Measurements from ENCODE around the gene TCF23.
"Not testable (repeated sequence)": the region's sequence is repeated elsewhere in the genome, so short reads cannot be mapped to it uniquely, and the experiment has no call there.

Gene TCF23

DNA sequence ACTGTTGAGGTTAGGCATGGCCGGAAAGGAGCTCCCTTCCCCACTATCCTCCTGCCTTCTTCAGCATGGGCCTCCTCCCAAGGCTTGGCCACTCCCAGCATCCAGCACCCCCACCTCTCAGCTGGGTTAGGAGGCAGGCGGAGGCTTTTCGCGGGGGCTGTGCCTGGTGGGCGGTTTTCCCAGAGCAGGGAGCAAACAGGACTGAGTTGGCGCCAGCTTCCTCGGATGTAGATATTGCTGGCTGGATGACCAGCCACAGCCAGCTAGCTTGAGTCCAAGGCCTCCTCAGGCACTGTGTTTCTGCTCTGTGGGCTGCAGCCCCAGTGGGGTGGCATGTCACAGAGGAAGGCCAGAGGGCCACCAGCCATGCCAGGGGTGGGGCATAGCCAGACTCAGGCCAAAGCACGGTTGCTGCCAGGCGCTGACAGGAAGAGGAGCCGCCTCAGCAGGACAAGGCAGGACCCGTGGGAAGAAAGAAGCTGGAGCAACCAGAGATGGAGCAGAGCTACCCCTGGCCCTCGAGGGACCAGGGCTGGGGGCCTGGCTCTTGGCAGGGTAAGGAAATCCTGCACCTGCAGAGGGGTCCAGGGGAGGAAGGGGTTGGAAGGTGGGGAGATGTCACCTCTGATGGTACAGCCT is at the start of gene TCF23:
TCF23 (plus strand) TSS at position 204 of the 639 bp plus-strand sequence; CDS start at position 334, 130 bp downstream.
- no peak for DNase-seq (ENCODE audit: low read depth in 2 of 2)

DNA sequence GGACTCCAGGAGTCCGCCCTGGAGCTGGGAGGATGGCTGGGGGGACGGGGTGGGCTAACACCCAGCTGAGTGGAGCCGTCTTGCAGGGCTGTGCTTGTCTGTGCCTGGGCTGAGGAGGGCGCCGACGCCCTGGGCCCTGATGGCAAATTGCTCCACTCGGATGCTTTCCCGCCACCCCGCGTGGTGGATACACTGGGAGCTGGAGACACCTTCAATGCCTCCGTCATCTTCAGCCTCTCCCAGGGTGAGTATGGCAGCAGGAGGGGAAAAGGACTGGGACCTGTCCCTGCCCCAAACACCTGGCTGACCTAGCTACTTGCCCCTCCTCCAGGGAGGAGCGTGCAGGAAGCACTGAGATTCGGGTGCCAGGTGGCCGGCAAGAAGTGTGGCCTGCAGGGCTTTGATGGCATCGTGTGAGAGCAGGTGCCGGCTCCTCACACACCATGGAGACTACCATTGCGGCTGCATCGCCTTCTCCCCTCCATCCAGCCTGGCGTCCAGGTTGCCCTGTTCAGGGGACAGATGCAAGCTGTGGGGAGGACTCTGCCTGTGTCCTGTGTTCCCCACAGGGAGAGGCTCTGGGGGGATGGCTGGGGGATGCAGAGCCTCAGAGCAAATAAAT is 49.4 kb upstream of the TCF23 start:
- DNase-seq (ENCODE audit: low read depth in 2 of 2), result no peak

DNA sequence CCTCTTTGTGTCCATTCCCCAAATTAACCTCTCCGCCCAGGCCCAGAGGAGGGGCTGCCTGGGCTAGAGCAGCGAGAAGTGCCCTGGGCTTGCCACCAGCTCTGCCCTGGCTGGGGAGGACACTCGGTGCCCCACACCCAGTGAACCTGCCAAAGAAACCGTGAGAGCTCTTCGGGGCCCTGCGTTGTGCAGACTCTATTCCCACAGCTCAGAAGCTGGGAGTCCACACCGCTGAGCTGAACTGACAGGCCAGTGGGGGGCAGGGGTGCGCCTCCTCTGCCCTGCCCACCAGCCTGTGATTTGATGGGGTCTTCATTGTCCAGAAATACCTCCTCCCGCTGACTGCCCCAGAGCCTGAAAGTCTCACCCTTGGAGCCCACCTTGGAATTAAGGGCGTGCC is 48.8 kb upstream of the TCF23 start:
- DNase-seq (ENCODE audit: low read depth in 2 of 2), result no peak

DNA sequence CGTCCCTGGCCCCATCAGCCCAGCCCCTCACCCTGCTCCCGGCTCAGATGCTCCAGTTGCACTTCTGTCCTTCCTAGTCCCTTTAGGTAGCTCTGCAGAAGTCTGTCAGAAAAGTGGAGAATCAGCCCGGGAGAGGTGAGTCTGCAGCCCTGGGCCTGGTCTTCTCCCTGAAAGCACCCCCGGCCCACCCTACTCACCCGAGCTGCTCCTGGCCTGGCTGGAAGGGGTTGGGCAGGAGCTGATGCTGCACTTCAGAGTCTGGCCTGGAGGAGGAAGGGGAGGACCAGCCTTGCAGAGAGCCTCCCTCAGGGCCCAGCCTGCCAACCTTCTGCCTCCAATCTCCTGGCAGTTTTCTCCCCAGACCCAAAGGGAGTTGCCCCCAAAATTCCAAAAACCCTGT is 46.5 kb upstream of the TCF23 start:
- no peak for DNase-seq (ENCODE audit: low read depth in 2 of 2)

DNA sequence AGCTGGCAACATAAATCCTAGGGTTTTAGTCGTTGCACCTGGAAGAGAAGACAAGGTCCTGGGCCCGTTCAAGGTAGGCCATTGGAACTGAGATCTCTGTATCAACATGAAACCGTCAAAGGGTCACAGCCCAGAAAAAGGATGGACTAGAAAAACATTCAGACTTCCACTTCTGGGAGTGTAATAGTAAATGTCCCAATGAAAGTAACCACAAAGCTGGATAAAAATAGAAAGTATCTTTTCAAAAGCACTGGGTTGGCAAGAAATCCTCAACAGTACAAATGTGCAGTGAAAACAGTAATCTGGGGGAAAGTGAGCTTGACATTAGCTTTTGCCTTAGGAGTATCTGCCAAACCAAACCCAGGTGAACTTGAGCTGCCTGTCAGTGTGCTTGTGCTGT is 42.8 kb upstream of the TCF23 start:
- no peak for DNase-seq (ENCODE audit: low read depth in 2 of 2)

DNA sequence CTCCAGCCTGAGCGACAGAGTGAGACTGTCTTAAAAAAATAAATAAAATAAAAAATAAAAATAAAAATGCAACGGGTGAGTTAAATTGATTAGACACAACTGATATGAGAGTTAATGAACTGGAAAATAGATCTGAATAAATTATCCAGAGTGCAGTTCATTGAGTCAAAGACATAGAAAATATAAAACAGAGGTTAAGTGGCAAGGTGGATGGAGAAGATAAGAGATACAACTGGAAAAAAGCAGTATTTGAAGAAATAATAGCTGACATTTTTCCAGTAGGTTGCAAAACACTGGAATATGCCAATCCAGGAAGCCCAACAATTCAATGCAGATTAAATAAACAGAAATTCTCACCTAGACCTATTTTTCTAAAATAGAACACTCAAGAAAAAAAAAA is 40.6 kb upstream of the TCF23 start:
- no peak for DNase-seq (ENCODE audit: low read depth in 2 of 2)

DNA sequence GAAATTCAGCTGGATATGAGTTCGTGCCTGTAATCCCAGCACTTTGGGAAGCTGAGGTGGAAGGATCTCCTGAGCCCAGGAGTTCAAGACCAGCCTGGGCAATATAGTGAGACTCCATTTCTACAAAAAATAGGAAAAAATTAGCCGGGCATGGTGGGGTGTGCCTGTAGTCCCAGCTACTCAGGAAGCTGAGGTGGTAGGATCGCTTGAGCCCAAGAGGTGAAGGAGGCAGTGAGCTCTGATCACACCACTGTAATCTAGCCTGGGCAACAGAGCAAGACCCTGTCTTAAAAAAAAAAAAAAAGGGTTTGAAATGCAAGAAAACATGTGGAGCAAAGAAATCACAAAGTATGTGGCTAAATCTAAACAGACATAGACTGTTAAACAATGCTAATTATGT is 39.7 kb upstream of the TCF23 start:
- no peak for DNase-seq (ENCODE audit: low read depth in 2 of 2)

DNA sequence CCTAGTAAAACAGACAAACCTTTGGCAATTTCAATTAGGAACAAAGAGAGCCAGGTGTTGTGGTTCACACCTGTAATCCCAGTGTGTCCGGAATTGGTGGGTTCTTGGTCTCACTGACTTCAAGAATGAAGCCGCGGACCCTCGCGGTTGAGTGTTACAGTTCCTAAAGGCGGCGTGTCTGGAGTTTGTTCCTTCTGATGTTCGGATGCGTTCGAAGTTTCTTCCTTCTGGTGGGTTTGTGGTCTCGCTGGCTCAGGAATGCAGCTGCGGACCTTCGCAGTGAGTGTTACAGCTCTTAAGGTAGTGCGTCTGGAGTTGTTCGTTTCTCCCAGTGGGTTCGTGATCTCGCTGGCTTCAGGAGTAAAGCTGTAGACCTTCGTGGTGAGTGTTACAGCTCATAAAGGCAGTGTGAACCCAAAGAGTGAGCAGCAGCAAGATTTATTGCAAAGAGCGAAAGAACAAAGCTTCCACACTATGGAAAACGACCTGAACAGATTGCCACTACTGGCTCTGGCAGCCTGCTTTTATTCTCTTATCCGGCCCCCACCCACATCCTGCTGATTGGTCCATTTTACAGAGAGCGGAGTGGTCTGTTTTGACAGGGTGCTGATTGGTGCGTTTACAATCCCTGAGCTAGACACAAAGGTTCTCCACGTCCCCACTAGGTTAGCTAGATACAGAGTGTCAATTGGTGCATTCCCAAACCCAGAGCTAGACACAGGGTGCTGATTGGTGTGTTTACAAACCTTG is 38.0 kb upstream of the TCF23 start:
- not testable (repeated sequence) for DNase-seq (ENCODE audit: low read depth in 2 of 2)

DNA sequence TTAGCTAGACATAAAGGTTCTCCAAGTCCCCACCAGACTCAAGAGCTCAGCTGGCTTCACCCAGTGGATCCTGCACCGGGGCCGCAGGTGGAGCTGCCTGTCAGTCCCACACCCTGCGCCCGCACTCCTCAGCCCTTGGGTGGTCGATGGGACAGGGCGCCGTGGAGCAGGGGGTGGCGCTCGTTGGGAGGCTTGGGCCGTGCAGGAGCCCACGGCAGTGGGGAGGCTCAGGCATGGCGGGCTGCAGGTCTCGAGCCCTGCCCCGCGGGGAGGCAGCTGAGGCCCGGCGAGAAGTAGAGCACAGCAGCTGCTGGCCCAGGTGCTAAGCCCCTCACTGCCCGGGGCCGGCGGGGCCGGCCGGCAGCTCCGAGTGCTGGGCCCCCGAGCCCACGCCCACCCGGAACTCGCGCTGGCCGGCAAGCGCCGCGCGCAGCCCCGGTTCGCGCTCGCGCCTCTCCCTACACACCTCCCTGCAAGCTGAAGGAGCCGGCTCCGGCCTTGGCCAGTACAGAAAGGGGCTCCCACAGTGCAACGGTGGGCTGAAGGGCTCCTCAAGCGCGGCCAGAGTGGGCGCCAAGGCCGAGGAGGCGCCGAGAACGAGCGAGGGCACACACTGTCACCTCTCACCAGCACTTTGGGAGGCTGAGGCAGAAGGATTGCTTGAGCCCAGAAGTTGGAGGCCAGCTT is 37.3 kb upstream of the TCF23 start:
- not testable (repeated sequence) for DNase-seq (ENCODE audit: low read depth in 2 of 2)

DNA sequence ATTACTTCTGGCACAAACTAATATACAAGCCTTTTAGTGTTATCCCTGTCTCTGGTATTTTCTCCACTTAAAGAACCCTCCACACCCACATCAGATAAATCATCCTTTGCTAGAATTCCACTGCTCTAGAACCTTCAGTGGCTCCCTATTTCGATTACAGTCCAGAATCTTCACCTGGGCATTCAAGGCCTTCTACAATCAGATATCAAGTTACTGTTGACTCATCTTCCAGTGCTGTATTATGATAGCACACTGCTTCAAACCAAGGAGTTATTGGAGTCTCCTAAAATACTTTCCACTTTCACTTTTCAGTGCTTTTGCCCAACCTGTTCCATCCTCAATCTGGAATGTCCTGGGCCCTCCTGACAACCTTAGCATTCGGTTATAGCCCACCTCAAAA is 33.3 kb upstream of the TCF23 start:
- no peak for DNase-seq (ENCODE audit: low read depth in 2 of 2)

DNA sequence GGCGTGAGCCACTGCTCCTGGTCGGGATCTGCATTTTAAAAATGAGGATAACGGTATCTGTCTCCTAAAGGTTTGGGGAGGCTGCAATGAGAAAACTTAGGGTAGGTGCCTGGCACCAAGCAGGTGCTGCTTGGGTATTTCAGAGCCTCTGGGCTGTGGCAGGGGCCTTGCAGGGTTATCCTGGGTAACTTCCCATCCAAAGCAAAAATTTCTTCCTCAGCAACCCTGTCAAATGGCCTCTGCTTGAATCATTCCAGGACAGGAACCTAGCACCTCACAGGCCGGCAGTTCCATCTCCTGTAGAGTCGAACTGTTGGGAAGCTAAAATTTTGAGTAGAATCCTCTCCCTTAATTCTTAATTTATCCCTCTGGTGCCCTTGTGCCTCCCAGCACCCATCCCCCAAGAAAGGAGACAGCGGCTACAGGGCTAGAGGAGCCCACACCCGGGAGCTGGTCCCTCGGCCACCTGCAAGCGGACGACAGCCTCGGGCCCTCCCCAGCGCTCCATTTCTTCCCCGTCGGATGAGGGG is 30.7 kb upstream of the TCF23 start:
- no peak for DNase-seq (ENCODE audit: low read depth in 2 of 2)

DNA sequence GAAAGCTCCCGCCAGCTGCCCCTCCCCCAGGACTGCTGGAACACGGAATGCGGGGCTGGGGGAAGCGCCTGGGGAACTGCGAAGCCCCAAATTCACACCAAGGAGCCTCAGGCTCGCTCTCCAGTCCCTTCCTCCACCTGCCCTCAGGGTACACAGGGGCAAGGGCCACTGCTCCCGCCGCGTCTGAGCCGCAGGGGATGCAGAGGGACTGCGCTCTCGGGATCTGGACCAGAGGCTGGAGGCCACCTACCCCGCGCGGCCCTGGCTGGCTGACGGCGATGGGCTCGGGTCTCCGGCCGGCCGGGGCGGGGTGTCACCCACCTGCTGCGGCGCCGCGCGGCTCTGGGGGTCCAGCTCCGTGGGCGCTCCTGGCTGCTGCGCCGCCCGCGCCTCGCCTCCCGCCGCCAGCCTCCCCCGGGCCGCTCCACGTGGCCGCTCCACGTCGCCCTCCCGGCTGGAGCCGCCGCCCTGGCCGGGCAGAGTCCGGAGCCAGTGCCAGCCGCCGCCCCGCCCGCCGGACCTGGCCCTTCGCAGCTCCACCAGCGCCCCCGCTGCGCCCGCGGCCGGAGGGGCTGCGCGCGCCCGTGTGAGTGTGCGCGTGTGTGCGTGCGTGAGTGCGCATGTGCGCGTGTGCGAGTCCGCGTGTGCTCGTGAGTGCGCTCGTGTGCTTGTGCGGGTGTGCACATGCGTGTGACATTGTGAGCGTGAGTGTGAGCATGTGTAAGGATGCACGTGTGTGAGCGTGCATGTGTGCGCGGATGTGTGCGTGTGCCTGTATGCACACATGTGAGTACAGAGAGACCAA is 30.1 kb upstream of the TCF23 start, which contains the start of gene CGREF1:
CGREF1 (minus strand) TSS at position 604 of the 805 bp plus-strand sequence. CDS start 14,762 bp downstream, outside the sequence.
- DNase-seq (ENCODE audit: low read depth in 2 of 2), result peak in 1 of 2 donors; percentile 27

DNA sequence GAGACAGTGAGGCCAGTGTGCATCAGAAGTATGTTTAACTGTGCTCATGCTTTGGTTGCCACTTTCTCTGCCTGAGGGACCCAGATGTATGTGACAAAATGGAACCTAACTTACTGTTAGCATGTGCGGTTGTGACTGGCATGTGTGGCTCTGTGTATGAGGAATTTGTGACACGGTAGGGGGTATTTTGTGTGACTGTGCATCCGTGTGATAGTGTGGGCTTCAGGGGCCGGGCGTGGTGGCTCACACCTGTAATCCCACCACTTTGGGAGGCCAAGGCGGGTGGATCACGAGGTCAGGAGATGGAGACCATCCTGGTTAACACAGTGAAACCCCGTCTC is 29.5 kb upstream of the TCF23 start:
- DNase-seq (ENCODE audit: low read depth in 2 of 2), result not testable (repeated sequence)

DNA sequence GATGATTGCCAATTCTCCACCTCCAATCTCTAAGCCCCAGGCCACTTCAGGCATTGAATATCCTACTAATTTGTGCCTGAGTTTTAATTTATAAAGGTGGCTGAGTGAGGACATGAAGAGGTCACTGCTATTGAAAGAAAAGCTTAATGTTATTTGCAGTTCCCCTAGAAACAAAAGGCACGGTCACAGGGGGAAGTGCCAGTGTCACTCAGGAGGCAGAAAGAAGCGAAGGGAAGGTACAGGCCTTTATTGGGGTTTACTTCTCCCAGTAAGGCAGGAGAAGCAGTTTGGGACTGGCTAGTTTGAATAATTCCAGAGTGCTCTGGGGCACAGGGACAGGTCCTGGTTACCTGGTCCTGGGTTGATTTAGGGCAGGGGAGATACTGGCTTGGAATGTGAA is 26.9 kb upstream of the TCF23 start:
- DNase-seq (ENCODE audit: low read depth in 2 of 2), result no peak

DNA sequence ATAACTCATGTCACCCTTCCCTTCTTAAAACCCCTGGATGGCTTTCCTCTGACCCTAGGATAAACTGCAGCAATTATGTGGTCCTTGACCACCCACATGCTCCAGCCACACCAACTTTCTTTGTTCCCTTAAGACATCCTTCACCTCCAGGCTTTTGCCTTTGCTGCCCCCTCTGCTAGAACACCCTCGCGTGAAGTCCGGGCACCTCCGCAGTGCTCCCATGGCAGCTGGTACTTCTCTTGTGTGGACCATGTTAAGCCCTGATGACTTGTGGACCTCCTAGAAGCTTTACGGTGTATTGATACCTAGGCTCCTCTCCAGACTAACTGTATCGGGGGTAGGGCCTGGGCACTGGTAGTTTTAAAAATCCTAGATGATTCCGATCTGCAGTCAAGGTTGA is 26.0 kb upstream of the TCF23 start:
- DNase-seq (ENCODE audit: low read depth in 2 of 2), result no peak

DNA sequence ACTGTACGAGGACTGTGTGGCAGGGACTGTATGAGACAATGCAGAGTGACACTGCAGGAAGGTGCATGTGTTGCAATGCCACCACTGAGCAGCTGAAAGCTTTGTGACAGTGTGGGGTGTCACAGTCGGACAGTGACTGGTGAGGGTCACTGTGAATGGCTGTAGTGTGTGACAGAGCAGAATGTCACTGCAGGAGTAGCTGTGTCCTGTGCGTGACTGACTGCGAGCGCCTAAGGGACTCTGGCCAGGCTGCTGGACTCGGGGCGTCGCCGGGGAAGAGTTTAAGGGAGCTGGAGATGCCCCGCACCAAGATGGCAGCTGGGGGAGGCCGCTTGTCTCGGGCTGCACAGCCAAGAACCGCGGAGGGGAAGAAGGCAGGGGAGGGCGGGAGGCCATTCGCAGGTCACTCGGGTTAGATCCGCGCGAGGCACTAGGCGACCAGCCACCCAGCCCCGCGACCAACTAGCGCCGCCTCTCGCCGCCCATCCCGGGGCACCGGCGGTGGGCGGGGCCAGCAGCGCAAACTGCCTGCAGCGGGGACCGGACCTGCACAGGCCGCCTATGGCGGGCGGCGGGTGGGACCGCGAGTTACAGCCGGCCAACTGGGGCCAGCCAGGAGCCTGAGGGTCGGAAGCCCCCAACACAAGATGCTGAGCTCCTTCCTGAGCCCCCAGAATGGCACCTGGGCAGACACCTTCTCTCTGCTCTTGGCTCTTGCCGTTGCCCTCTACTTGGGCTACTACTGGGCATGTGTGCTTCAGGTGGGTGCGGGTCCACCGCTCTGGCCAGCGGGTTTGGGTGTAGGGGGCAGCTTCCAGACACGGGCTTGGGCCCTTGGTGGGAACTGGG is 25.3 kb upstream of the TCF23 start, which contains the start of gene ABHD1:
ABHD1 (plus strand) TSS at position 514 of the 849 bp plus-strand sequence; CDS start at position 648, 134 bp downstream.
- peak; percentile 37 to 61 for DNase-seq (ENCODE audit: low read depth in 2 of 2)

DNA sequence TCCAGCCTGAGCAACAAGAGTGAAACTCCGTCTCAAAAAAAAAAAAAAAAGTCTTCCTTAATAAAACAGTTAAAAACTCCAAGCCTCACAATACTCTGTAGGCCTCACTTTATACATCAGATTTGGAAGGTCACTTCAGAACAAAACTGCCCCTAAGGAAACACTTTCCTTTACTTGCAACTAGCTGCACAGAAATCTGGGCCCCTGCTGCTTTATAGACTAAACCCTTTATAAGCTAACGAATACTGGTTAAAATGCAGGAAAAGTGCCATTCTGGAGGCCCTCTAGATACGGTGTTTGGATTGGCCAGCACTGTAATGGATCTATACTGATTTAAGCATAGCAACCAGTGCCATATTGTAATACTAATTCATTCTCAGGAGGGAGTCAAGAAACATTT is 23.7 kb upstream of the TCF23 start:
- DNase-seq (ENCODE audit: low read depth in 2 of 2), result no peak

DNA sequence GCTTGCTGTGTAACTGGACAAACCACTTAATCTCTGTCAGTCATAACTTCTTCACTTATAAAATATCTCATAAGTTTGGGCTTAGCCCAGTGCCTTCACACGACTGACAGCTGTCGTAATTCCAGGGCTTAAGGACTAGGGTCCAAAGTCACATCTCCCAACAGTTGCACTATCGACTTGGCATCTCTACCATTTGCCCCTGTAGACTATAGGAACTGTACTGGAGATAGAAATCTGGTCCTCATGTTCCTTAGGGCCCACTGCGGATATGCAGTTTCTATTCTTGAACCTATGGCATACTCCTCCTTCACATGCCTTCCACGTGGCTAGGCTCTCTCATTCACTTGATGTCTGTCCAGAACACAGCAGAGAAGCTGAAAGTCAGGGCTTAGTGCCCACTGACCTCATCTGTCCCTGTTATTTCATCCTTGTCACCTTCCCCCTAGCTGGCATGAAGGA is 22.5 kb upstream of the TCF23 start:
- no peak for DNase-seq (ENCODE audit: low read depth in 2 of 2)

DNA sequence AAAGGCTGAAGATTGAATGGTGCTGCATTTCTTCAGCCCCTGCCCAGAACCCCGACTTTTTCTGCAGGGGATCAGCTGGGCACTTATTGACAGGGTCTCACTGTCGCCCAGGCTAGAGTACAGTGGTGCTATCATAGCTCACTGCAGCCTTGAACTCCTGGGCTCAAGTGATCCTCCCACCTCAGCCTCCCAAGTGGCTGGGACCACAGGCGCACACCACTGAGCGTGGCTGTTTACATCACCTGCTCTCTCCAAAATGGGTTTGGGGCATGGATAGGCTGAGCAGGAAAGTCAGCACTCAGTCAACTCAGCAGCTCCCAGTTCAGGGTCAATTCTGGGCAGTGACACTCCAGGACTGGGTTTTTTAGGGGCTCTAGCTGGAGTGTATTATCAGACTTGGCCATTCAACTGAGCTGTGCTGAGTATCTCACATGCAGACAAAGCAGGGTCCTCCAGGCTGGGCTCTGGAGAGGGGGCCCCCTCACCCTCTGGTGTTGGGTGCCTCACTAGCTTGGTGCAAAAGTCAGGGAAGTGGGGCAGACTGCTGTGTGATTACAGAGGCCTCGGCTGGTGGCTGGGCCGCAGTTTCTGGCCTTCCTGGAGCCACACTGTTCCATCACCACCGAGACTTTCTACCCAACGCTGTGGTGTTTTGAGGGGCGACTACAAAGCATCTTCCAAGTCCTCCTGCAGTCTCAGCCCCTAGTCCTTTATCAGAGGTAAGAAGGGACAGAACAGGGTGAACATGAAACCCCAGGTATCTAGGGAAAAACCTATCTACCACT is 20.7 kb upstream of the TCF23 start:
- no peak for DNase-seq (ENCODE audit: low read depth in 2 of 2)

Measured in stimulated activated CD4-positive, alpha-beta T cell treated with anti-CD3 and anti-CD28 coated beads, Interleukin-1b, Interleukin-23, amount 100 ng/mL, for 4 hours (primary cell).